HG03442 (cell line): ENCODE measurements around the gene VPS8.

Experiments
- ATAC-seq: cut with Tn5 transposase; IDR thresholded peaks from one replicate; pipeline ENCODE4 v1.9.1; 2021; ENCODE audit warnings: mild to moderate bottlenecking, moderate library complexity; ENCODE audit not compliant: unreplicated experiment

The VPS8 gene

DNA sequence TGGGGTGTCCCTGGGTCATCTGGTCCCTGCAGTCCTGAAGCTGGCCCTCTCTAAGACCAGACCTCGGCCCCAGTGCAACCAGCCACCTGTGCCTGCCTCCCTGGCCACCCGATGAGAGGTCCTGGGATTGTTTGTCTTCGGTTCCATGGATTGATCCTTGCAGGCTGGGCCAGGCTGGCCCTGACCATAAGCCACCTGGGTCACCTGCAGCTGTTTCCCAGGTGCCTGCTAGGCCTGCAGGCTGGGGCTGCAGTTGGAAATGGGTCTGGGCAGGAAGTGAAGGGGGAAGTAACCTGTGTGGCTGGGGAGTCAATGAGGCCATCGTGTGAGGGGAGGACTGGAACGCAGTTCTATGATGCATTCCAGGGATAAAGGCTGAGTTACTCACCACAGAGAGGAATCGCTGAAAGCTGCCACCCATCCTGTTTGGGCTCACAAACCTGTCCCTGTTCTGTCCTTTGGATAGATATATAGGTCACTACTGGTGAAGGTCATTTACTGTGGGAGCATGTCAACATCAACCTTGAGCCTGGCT is 30.9 kb upstream of the VPS8 start:
- no peak for ATAC-seq

DNA sequence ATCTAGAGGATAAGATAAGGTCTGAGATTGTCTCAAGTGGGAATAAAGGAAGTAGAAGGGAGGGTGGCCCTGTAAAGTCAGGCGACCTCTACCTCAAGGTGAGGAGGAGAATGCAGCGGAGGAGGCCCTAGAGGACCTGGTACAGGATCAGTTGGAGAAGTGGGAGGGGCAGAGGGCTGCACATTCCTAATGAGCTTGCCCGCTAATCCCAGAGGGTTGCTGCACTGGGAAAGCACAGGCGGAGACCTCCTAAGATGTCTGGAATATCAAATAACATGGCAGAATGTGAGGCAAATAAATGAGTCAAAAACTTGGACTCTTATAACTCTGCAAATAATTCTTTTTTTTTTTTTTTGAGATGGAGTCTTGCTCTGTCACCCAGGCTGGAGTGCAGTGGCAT is 30.2 kb upstream of the VPS8 start:
- no peak for ATAC-seq

DNA sequence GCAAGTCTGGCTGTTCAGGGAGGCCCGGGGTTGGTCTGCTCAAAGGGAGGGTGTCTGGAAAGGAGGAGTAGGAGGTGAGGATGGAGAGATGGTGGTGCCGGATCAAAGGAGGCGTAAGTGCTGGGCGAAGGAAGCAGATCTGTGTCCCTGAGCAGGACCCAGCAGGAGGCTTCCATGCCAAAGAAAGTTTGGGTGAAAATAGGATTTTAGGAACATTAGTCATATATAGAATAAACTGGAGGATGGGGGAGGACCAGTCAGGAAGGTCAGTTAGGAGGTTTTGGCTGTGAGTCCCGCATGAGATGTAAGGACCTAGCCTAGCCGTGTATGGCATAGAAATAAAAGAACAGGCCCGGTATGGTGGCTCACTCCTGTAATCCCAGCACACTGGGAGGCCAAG is 28.6 kb upstream of the VPS8 start:
- ATAC-seq: no peak

DNA sequence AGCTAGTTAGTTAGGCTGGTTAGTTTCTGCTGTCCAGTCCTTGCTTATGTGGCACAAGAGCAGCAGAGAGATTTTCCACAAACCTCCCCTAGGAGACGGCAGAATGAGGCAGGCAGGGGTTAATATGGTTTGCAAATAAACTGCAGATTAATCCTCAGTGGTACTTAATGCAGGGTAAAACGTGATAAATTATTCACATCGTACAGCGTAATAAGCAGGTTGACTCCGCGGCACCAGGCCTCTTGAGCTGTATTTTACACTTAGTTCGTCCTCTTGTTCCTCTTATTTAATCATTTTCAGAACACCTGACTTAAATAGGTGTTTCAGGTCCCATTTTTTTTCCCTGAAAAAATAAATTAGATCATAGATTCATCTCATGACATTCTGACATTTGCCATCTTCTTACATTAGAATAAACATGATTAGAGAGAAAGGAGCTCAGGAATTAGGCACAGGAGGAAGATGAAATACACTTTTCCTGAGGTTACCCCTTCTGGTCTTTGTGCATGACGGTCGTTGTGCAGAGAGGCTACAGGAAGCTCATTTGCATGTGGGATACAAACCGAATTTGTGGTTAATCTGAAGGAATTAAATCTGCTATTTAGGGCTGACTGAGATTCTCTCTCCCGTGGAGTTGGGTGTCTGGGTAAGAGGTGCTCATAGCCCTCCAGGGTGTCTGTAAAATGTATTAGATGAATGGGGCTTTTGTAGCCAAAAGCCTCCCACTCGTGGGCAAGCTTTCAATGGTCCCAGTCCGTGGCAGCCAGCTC is 27.1 kb upstream of the VPS8 start:
- ATAC-seq: no peak

DNA sequence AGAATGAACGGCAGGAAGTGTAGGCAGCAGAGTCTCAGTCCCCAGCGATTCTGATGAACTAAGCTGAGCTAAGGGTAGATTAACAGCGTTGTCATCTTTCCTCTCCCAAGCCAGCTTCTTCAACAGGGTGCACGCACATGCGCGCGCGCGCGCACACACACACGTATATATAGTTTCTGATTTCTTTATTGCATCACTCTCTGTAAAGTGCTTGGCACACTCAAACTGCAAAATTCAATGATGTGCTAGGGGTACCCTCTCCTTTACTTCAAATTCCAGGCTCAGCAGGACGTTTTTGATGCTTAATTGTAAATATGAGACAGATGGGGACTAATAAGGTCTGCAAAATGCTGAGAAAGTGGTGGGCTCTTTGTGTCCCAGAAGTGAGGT is 26.1 kb upstream of the VPS8 start:
- ATAC-seq: no peak

DNA sequence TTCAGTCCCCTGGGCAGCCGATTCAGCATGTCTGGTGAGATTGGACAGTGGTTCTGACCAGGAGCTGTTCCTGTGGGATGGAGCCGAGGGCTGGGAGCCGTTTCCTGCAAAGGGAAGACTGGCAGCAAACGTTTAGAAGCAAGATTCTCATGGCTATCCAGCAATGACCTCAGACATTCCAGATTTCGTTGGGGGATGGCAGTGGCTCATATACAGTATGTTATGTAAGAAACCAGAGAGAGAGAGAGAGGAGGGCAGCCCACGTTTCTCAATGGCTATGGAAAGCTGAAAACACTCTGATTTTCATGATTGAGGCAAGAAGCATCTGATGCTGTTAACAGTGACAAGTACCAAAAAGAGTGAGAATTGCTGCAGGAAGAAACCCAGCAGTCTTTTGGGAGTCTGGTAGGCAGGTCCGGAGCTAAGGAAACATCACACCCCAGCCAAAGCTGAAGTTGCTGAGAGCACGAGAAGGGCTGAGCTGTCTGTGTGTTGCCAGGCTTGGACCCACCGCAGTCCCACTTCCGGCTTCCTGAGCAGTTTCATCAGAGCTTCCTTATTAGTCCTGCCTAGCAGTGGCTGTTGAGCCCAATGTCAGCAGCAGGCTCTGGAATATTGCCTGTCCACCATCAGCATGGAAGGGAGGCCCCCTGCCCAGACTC is 25.6 kb upstream of the VPS8 start:
- ATAC-seq: no peak

DNA sequence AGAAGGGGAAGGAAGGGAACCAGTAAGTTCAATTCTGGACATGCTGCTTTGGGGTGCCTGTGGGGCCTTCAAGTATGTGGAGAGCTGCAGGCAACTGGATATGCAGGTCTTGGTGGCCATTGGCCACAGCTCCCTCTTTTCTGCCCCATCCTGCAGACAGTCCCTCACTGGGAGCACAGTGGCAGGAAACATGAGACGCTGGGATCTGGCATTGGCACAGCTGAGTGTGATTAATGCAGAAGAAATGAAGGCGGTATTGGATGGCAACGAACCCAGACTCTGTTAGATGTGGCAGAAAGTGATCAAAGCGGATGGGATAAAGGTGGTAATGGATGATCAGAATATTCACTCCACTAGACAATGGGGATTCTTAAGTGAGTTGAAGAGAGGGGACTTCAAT is 23.2 kb upstream of the VPS8 start:
- no peak for ATAC-seq

DNA sequence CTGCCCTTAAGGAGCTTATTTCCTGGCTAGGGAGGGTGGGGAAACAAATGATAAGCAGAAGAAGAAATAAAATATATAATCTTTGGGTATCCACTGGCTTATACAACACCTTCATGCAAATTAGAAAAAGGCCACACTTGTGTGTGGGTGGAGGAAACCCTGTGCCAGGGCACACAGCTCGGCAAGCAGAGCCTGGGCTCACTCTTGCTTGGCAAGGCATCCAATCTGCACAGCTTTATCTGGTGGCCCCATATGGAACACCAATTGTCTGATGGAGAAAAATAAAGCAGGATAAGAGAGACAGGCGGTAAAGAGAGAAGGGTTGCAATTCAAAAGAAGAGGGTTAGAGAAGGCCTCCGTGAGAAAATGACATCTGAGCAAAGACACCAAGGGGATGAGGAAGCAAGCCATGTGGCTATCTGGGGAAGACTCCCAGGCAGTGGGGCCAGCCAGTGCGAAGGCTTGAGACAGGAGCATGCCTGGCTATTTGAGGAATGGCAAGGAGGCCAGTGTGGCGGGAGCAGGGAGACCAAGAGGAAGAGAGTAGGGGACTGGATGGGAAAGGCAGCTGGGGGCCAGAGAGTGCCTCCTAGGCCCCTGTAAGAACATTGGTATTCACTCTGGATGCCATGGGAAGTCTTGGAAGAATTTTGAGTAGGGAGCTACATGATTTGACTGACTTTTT is 22.5 kb upstream of the VPS8 start:
- ATAC-seq: no peak

DNA sequence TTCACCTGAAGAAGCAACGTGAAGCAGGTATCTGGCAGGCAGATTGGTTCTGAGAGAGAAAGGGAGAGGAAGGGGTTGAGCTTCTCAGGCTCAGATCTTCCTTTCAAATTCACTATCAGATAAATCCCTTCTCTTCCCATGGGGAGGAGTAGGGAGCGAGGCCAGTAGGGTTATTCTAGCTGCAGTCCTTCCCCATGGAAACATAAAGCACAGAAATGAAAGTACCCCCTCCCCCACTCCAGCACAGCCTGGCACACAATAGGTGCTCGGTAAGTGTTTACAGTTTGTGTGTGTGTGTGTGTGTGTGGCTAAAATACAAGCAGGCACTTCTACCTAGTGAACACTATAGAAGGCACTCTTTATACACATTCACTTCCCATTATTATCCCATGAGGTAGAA is 20.8 kb upstream of the VPS8 start:
- no peak for ATAC-seq

DNA sequence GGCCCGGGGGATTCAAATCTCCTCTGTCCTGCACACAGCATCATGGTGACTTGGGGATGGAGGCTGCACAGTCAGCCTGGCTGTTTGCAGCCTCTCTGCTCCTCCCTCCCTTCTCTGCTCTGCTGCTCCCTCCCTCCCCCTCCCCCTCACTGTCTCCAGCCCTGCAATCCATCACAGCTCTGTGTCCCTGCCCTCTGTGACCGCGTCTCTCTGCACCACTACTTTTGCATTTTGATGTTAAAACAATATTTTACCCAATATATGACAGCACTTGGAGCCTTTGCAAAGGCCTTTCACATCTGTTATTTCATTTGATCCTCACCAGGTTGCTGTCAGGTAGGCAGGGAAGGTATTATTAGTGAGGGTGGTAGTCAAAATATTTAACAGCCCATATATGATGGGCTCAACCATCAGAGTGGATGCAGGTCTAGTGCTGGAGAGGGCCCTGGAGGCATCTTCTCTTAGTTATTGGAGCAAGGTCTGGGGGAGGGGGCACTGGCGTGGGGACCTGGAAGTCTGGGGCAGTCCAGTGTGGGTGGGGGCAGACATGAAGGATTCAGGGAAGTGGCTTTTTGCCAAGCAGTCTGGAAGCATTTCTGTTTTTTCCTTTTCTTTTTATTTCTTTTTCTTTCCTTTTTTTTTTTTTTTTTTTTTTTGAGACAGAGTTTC is 16.3 kb upstream of the VPS8 start:
- ATAC-seq: no peak

DNA sequence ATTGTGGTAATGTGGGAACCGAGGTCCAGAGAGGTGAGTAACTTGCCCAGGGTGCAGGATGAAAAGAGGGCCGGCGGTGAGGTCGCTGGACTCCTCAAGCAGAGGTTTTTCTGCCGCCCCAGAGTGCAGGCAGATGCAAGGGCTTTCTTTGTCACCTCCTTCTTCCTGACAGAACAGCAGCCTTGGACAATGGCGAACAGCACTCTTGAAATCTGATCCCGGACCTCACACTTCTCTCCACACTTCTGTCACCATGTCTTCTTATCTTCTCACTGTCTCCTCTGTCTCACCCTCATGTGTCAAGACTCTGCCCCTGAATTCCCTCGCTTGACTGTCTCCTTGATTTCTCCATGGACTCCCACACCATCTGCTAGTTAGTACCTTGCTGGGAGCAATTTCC is 15.4 kb upstream of the VPS8 start:
- no peak for ATAC-seq

DNA sequence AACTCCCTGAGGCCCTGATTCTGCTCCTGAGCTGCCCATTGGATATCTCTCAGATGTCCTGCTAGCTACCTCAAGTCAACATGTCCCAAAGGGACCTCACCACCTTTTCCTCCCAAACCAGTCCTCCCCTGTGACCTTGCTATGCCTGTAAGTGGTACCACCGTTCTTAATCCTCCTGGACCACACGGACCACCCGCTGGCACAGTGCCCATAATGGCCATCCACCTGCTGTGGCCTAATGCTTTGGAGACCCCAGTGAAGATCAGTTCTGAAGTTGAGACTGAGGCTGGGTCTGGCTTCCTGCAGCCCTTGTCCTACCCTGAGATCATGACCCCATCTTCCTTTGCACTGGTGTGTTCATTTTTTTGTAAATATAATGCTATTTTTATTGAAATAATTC is 15.0 kb upstream of the VPS8 start:
- ATAC-seq: no peak

DNA sequence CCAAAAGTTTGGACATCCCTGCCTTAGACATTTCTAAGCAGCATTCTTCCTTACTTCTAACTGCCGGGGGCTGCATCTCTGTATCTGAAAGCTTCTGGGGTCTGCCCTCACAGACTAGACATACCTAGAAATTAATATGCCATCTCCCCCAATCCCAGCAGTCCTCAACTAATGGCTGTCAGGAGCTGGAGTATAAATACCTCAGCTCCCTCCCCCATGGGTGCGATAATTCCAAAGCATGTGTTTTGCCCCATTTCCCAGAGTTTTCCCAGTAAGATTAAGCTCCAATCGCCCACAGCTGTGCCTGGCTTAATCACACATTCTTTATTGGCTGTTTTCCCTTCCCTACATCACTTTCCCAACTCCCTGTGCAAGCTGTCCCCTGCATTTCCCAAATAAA is 13.8 kb upstream of the VPS8 start:
- ATAC-seq: no peak

DNA sequence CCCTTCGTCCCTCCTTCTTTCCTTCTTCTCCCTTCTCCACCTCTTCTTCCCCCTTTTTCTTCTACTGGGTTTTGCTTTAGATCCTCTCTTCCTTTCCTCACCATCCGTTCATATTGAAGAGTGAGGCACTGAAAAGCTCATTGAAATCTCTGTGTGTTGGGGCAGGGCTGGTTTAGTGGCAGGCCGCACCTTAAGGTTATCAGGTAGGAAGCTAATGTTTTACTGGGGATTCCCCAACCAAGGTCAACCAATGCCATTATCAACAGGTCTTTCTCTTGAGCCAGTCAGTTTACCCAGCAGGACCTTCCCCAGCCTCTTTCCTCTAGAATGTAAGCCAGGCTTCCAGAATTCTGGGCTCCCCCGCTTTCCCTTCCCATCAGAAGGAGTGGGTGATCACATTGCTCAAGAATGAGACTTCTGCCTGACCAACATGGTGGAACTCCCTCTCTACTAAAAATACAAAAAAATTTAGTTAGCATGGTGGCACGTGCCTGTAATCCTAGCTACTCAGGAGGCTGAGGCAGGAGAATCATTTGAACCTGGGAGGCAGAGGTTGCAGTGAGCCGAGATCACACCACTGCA is 11.5 kb upstream of the VPS8 start:
- ATAC-seq: no peak

DNA sequence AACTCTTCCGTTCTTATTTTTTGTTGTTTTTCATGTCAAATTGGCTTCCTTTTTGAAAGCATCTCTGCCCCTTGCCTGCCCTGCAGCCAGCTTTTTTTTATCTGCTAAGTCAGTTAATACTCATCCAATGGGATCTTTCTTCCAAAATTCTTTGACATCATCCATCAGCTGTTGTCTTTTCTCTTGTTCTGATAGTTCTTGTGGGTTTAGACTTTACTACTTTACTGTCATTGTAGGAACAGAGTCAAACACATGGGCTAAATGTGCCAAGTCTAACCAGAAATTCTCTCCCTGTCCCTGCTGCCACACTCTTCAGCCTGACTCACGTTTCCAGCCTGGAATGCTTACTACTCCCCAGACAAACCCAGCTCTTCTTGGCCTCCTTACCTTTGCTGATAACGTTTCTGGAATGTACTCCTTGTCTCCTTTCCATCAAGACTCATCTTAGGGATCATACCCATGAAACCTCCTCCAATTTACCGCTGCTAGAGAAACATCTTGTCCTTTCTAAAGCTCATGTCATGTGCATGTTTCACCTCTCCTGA is 10.7 kb upstream of the VPS8 start:
- no peak for ATAC-seq

DNA sequence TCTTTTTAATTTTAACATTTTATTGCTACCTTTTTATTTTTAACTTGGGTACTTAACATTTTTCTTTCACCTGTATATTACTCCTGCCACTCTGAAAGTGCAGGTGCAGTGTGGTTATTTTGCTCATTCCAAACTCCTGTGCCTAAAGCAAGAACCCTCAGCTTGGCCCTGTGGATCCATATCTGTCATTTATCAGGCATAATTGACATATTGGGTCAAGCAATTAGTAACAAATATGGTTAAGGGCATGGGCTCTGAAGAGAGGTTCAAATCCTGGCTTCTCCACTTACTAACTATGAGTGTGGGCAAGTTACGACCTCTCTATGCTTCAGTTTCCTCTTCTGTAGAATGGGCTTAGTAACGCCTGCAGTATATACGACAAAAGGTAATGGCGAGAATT is 9.8 kb upstream of the VPS8 start:
- ATAC-seq: no peak

DNA sequence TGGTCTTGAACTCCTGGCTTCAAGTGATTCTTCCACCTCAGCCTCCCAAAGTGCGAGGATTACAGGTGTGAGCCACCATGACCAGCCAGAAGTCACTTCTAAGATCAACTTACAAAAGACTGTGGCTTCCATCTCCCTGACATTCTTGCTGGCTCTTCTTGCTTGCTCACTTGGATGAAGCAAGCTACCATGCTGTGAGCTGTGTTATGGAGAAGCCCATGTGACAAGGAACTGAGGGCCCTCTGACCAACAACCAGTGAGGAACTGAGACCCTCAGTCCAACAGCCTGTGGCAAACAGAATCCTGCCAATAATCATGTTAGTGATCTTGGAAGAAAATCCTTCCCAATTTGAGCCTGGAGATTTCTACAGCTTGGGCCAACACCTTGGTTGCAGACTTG is 7.2 kb upstream of the VPS8 start:
- ATAC-seq: no peak

DNA sequence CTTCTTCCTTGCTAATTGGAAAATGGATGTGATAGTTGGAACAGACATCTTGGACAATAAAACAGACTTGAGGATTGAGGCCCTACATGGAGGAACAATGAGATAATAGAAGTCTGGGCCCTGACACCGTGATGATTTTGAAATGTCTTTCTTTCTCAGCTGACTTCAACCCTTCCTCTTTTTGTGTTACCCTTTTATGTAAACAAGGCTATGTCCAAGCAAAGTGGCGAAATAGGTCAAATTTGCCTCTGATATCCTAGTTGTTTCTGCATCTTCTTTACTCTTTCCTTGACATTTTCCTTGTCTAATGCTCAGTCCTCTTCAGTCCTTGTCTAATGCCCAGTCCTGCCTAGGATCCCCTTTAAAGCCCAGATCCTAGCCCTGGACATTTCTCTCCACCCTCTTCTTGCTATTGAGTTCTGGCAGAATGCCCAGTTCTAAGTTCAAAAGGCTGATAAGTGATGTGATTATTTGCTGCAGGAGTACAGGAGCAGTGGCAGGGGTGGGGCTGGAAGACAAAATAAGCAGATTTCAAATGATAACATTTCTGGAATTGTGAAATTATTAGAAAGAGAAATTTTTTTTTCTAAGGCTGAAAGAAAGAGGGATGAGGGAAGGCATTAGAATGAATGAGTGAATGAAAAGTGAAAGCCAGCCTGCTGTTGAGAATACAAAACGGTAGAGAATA is 6.5 kb upstream of the VPS8 start:
- ATAC-seq: no peak

DNA sequence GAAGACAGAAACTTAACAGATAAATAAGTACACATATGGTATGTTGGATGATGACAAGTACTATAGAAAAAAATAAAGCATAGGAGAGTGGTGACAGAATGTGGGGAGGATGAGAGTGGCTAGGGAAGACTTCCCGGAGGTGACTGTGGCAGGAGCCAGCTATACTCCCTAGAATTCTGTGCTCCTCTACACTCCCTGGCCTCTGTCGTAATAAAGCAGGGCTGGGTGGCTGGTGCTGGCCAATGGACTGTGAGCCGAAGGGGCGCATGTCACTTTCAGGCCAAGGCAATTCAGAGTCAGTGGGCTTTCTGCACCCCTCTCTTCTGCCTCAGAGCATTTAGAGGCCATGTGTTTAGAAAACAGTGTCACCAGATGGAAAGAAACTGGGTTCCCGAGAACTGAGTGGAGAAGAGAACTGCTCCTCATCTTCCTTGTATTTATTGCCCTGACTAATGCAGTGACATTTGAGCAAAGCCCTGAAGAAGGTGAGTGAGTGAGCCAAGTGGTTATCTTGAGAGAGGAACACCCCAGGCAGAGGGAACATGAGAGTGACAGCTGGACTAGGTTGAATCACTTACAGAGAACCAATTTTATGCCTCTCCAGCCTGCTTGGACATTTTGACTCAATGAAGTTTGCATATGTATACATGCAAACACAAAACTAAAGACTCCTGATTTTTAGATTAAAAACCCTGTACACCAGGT is 5.2 kb upstream of the VPS8 start:
- no peak for ATAC-seq

DNA sequence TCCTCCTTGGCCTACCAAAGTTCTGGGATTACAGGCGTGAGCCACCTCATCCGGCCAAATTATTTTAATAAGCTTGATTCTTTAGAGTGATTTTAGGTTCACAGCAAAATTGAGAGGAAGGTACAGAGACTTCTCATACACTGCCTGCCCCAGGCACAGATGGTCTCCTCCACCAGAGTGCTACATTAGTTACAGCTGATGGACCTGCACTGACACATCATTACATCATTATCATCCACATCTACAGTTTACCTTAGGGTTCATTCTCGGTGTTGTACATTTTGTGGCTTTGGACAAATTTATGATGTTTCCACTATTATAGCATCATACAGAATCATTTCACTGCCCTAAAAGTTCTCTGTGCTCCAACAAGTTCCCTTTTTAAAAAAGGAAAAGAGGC is 4.4 kb upstream of the VPS8 start:
- no peak for ATAC-seq
